HG03432 (cell line): ENCODE measurements around the gene RALB.

ENCODE experiments used
- ATAC-seq: cut with Tn5 transposase; IDR thresholded peaks from one replicate; pipeline ENCODE4 v1.9.1; 2021; ENCODE audit warnings: mild to moderate bottlenecking, moderate library complexity; ENCODE audit not compliant: unreplicated experiment

The RALB gene, protein sequence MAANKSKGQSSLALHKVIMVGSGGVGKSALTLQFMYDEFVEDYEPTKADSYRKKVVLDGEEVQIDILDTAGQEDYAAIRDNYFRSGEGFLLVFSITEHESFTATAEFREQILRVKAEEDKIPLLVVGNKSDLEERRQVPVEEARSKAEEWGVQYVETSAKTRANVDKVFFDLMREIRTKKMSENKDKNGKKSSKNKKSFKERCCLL

DNA sequence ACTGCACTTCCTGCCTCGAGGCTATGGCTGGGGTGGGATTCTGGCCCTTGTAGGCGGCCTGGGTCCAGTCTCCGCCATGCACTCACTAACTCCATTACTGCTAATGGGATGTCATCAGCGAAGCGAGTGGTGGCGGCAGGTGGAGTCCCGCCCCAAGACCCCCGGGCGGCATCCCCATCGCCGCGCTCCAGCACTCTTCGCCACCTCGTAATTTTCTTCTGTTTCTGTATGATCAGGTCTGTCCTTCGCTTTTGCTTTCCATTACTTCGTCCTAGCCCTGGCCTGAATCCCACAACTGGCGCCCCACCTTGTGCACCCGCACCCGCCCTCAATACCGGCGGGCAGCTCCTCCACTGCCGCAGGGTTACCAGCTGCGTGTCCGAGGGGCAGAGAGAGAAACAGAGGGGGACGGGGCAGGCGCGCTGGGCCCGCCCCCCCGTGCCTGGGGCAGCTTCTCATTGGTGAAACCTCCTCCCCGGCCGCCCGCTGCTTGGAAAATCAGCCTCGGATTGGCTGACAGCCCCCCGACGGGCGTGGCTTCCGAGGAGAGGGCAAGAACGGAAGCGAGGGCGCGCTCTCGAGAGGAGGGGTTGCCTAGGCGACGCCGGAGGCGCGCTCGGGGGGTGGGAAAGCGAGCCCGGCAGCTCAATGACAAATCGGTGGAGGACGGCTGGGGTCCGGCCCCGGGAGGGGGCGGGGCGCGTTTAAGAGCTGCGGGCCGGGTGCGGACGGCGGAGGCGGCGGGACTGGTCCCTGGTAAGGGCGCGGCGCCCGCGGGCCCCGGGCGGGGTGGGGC is at the start of gene RALB:
Gene RALB, plus strand, starts transcription at position 628 of the 796 bp plus-strand sequence. CDS start 25,813 bp downstream, outside the sequence.
- ATAC-seq: peak; percentile 94

GRCh38 chr2:120203251-120204021 is 49.2 kb upstream of the RALB start:
- no peak for ATAC-seq

DNA sequence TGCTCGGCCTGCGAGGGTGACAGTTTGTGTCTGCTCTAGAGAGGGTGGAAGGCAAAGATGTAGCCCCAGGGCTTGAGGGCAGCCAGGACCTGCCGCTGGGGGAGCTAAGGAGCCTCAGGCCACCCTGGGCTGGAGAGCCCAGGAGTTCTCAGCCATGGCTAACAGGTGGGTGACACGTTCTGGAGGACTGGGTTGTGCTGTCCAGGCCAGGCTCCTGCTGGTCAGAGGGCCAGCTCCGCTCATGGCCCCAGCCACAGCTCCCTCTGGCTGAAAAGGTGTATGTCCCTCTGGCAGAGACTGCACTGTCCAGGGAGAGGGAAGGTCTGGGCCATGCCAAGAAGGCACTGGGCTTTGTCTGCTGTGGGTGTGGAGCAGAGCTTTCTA is 48.6 kb upstream of the RALB start:
- ATAC-seq: no peak

DNA sequence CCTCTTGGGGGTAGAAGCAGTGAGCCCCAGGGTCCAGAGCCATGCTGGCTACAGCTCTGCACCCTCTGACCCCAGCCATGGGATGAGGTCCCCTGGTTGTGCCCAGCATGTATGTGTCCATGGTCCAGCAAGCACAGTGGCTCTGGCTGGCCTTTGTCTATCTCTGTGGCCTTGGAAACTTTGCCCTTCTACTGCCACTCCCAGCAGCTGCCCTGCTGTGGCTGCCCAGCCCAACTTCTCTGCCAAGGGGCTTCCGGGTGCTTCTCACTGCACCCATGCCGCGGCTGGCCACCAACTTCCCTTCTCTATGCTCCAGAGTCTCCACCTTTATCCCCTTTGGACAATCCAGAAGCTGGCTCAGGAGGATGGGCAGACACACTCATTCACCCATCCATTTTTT is 48.2 kb upstream of the RALB start:
- no peak for ATAC-seq

DNA sequence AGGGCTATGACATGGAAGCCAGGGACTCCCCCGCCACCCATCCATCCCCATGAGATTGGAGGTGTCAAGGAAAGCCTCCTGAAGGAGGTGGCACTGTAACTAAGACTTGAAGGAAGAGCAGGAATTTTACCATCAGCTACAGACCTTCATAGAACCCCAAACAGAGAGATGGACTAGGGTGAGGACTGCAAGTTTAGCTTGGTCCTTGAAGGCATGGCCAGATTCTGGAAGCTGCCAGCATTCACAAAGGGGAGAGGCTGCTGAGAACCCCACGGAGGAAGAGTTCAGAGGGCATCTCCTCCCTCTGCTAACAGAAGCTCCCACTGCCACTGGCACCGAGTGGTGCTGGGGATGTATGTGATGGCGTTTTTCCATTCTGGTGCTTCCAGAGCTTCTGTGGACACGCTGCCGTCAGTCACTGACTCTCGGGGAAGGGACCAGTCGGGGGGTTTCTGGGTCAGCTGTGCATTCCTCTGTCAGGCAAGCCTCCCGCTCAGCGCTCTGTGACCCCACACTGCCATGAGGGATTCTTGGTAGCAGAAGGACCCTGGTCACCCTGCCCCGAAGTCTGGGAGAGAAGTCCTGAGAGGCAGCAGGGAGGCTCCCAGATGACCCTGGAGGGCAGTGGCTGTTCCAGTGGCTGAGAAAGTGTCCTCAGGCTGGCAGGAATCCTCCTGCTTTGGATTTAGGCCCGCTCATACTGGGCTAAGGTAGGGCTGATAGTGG is 47.5 kb upstream of the RALB start:
- ATAC-seq: no peak

- no peak for ATAC-seq
Measured at GRCh38 chr2:120206022-120206581, 46.5 kb upstream of the RALB start.

- ATAC-seq: no peak
Measured at GRCh38 chr2:120208381-120209353, 44.0 kb upstream of the RALB start.

DNA sequence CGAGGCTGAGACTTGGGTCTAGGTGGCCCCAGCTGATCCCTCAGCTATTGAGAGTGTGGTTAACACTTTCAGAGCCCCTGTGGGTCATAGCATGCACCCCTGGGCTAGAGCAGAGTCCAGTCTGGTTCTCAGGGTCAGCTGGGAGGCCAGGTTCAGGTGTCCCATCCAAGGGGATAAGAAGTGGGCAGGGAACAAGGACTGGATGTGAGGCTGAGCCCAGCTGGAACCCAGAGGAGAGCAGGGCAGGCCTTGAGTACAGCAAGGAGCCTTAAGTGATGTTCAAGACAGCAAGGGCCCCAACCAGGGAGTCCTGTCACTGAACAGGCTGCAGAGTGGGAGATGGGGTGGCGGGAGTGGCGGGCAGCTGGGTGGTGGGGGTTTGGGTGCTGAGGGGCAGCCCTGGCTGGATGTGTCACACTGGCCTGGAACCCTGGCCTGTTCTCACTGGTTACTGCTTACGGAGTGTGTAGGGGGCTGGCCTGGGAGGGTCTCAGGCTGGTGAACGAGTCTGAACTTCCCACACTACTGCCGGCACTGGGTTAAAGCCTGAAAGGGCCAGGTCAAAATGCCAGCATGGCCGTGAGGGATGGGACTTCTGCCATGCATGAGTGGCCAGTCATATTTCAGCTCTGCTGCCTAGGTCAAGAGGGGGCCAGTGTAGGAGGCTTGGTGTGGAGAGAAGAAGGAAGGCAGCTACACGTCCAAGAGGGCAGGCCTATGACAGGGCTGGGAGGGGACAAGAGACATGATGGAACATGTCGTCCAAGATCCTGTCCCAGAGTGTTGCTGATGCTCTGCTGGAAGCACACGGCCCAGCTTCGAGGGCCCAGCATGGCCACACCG is 43.0 kb upstream of the RALB start:
- ATAC-seq: no peak

DNA sequence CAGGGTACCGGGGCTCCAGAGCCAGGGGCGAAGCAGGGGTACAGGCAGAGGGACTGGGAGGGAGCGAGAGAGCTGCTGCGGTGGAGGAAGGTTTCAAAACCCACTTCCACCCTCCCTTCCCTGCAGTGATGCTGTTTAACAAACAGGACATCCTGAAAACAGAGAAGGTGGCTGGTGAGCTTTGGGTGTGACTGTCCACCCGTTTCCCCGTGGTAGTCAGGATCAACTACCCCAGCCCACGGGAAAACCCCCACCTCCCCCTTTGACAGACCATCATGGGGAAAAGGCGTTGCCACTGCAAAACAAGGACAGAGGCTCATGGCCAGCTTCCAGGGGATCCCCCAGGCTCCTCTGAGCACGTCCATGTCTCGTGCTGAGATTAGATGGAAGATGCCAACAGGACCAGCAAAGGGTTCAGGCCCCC is 42.4 kb upstream of the RALB start:
- ATAC-seq: no peak

- ATAC-seq: no peak
Measured at GRCh38 chr2:120218181-120218580, 34.5 kb upstream of the RALB start.

DNA sequence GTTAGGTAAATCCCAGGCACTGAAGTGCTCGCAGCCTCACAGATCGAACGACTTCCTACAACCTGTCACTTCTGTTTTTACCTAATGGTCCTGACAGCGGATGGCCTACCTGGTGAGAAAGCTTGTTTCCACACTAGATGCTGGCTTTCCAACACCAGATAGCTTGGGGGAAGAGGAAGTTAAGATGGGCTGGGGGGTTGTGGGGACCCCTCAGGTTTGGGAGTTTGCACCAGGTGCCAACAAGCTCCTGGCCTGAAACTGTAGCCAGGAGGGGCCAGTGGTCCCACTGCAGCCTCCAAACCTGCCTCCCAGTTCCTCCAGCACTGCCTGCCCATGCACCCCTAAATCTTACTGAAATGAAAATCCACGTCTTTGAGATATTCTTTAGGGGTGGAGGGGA is 33.4 kb upstream of the RALB start:
- ATAC-seq: no peak

GRCh38 chr2:120219766-120220165 is 32.9 kb upstream of the RALB start:
- ATAC-seq: no peak

GRCh38 chr2:120220756-120221155 is 31.9 kb upstream of the RALB start:
- ATAC-seq: no peak

DNA sequence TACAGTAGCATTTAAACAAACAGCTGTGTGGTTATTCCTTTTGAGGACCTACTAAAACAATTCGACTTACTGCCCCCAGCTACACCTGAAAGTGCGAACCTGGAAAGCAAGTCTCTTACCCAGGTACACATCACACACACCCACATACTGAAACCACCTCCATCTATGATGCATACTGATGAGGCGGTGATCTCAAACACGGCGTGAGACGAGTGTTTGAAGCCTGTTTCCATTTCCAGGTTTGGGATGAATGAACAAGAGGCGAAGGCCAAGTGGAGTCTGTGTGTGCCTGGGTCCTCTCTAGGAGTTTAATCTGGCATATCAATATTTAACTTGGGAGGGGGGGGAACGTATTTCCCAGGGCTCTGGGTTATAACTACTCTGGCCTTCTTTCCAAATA is 31.0 kb upstream of the RALB start:
- no peak for ATAC-seq

- no peak for ATAC-seq
Measured at GRCh38 chr2:120222186-120223033, 30.2 kb upstream of the RALB start.

- ATAC-seq: peak; percentile 93
Measured at GRCh38 chr2:120223034-120223912, 29.4 kb upstream of the RALB start, which contains the start of gene TMEM185B. Gene TMEM185B, minus strand, starts transcription at chr2:120223400. Its CDS starts 424 bp downstream, at chr2:120222976.

DNA sequence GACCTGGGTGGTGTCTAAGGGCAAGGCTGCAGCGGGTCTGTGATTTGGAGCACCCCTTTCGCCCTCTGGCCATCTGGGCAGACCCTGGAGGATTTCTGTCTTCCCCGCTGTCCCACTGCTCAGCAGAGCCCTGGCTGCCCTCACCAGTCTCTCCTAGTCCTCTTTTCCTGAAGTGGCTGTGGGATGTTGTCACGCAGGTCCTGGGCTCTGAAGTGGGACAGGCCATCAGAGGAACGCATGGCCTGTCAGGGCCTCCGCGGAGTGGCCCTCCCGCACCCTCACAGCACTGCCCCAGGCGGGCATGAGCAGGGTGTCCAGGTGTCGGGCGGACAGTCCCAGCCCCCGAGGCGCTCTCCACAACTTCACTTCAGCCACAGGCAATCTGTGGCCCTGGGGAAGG is 28.4 kb upstream of the RALB start:
- ATAC-seq: no peak
